Measurements from ENCODE around the gene MC5R.

DNA sequence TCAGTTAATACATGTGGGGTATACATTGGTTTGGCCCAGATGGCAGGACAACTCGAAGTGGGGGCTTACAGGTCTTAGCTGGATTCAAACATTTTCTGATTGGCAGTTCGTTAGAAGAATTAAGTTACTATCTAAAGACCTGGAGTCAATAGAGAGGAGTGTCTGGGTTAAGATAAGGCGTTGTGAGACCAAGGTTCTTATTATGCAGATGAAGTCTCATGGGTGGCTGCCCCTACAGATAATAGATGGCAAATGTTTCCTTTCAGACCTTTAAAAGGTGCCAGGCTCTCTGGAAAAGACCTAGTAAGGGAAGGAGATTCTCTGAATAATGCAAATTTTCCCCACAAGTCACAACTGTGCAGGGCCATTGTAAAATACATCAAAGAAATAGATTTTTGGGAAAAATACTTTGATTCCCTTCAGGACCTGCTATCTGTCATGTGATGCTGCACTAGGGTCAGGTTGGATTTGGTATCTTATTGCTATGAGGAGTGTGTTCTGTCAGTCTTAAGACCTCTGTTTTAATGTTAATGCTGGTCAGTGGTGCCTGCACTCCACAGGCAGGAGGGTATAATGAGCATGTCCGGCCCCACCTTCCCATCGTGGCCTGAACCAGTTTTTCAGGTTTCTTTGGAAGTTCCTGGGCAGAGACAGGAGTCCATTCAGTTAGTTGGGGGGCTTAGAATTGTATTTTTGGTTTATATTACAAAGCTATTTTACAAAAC lies 14.3 kb upstream of the MC5R start:
- TF ChIP-seq, protein P1, sequence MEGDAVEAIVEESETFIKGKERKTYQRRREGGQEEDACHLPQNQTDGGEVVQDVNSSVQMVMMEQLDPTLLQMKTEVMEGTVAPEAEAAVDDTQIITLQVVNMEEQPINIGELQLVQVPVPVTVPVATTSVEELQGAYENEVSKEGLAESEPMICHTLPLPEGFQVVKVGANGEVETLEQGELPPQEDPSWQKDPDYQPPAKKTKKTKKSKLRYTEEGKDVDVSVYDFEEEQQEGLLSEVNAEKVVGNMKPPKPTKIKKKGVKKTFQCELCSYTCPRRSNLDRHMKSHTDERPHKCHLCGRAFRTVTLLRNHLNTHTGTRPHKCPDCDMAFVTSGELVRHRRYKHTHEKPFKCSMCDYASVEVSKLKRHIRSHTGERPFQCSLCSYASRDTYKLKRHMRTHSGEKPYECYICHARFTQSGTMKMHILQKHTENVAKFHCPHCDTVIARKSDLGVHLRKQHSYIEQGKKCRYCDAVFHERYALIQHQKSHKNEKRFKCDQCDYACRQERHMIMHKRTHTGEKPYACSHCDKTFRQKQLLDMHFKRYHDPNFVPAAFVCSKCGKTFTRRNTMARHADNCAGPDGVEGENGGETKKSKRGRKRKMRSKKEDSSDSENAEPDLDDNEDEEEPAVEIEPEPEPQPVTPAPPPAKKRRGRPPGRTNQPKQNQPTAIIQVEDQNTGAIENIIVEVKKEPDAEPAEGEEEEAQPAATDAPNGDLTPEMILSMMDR (IDR thresholded peaks at IDR 0.05), result no peak
- TF ChIP-seq EZH2 (IDR thresholded peaks at IDR 0.05), result no peak

Measured in neural progenitor cell (in vitro differentiated cells).